IMR-90 (cell line): ENCODE measurements around the gene PARK7. TPM values are rescaled to one million over a fixed set of nuclear protein-coding genes. Genes with fewer than 3 reads are reported as not detected.

Experiments used
- CHD1 ChIP-seq: IDR thresholded peaks from 2 replicates; pipeline ENCODE4 v1.6.1; 2012; ENCODE audit warnings: low read depth, low read length, improper control_type of control experiment
- RCOR1 ChIP-seq: IDR thresholded peaks from 2 replicates; pipeline ENCODE4 v1.6.1; 2012; ENCODE audit warnings: mild to moderate bottlenecking, low read length, improper control_type of control experiment; ENCODE audit not compliant: insufficient replicate concordance
- RFX5 ChIP-seq: IDR thresholded peaks from 2 replicates; pipeline ENCODE4 v1.8.0; 2012; ENCODE audit warnings: low read depth, mild to moderate bottlenecking, low read length, moderate library complexity
- polyA plus RNA-seq, 3 experiments: library from polyadenylated mRNA; depleted of rRNA; stranded (reverse); fragments of >200 nt; gene quantifications; 2 replicates each; pipeline ENCODE4 v1.2.3, GENCODE V29; 2012; ENCODE audit warnings: low replicate concordance in 1 of 3
- total RNA-seq: library from RNA; depleted of rRNA; stranded (reverse); fragments of >200 nt; gene quantifications from 2 replicates; pipeline ENCODE4 v1.2.3, GENCODE V29; 2012

The PARK7 gene
- total and polyA plus RNA-seq, 2 of the 4 experiments (the other 2 are of a cell fraction): 207 to 357 TPM

- no peak for TF ChIP-seq RCOR1
- TF ChIP-seq RFX5: no peak
- TF ChIP-seq CHD1: no peak
Measured at GRCh38 chr1:8026976-8027747, 65.7 kb downstream of the PARK7 start (continued).
